CD4-positive, alpha-beta T cell treated with Interleukin-17A for 1 hour (primary cell): ENCODE results near the gene SLC10A3.

Experiments used
- DNase-seq: peaks from one replicate; pipeline ENCODE4 v3.0.0-alpha.2; 2020

SLC10A3 gene

DNA sequence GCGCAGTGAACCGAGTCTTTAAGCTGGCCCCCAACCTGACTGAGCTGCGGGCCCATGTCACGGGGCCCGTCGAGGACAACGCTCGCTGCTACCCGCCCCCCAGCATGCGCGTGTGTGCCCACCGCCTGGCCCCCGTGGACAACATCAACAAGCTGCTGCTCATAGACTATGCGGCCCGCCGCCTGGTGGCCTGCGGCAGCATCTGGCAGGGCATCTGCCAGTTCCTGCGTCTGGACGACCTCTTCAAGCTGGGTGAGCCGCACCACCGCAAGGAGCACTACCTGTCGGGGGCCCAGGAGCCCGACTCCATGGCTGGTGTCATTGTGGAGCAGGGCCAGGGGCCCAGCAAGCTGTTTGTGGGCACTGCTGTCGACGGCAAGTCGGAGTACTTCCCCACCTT, 30.1 kb downstream of the SLC10A3 start:
- no peak for DNase-seq

GRCh38 chrX:154459832-154460231, 30.6 kb downstream of the SLC10A3 start:
- no peak for DNase-seq

DNA sequence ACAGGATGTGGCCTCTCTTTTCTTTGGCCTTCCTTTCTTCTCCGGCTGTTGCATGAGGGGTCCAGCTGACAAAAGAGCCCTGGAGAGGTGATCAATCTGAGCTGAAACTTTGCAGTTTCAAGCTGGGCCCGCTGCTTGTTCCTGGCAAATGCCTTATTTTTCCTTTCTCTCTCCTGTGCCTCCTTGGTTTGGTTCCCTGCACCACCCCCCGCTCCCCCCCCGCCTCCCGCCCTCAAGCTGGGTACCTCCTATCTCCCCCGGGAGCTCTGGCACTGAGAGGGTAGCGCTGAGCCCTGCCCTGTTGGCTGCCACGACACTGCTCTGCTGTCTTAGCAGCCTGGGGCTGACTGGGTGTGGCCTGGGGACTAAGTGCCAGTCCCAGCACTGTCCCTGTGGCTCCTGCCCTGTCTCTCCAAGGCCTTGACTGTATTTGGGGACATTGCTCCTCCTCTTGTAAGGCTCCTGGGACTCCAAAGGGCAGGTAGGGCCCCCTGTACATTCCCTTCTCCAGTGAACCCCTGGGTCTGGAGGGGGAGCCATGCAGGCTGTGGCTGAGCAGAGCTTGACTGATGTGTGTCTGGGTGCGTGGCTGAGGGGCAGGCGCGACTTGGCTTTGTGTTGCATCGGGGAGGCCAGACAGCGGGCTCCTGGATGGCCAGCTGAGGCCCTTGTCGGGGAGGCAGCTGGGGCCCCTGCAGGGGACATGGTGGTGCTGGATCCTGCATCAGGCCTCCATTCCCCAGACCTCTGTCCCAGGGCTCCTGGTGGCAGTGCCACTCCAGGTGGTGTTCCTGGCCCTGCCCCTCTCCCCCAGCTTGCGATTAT, 31.3 kb downstream of the SLC10A3 start:
- DNase-seq = no peak

DNA sequence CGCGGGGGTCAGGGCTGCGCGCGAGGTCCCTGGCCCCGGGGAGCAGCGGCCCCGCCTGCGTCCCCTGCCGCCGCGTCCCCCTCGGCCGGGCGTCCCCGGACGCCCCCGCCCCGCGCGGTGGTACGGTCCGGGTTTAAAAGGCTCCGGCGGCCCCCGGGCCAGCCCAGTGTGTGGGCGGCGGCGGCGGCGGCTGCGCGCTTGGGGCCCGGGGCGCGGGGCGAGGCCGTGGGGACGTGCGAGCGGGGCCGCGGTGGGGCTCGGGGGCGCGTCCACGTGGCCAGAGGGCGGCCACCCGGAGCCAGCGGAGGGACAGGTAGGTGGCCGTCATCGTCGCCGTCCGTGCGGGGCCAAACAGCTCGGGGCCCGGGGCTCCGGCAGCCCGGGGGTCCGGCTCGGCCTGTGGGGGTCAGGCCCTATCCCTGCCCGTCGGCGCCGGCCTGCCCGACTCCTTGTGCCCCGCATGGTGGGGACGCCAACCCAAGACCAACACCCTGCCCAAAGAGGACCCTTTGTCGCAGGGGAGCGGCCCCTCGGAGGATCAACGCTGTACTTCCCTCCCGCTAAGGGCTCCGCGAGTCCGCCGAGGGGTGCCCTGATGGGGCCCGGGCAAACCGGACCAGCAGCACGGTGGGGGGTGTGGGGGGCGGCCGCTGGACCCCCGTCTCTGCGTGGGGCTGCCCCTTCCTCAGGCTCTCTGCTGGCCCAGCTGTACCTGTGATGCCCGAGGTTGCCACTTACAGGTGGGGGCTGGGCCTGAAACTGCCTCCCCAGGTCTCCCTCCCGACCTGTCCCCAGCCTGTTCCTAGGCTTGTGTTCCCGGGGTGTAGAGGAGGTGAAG, 32.1 kb downstream of the SLC10A3 start, which contains the start of gene PLXNA3:
PLXNA3 (plus strand) TSS at position 166 of the 838 bp plus-strand sequence. CDS start 1,903 bp downstream, outside the sequence.
- DNase-seq = peak; percentile 74

DNA sequence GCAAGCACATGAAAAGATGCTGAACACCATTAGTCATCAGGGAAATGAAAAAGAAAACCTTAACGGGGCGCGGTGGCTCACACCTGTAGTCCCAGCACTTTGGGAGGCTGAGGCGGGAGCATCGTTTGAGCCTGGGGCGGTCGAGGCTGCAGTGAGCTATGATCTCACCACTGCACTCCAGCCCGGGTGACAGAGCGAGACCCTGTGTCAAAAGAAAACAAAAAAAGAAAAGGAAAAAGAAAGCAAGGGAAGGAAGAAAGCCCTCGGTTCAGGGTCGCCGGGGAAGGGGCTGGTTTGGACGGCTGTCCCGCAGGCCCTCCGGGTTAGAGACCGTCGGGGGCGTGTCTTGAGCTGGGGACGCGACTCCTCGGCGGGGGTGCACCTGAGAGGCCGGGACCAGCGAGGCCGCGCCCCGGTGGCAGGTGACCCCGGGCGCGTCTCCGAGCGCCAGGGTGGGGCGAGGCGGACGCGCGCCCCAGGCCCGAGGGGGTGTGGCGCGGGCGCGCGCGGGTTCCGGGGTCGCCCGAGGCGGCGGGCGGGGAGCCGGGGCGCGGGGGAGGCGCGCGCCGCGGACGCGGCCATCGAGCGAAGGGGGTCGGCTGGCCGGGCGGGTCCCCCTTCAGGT, 32.8 kb downstream of the SLC10A3 start:
- DNase-seq = peak; percentile 72

GRCh38 chrX:154452823-154453222, 37.6 kb downstream of the SLC10A3 start:
- no peak for DNase-seq

GRCh38 chrX:154450312-154450711, 40.1 kb downstream of the SLC10A3 start:
- DNase-seq = no peak

DNA sequence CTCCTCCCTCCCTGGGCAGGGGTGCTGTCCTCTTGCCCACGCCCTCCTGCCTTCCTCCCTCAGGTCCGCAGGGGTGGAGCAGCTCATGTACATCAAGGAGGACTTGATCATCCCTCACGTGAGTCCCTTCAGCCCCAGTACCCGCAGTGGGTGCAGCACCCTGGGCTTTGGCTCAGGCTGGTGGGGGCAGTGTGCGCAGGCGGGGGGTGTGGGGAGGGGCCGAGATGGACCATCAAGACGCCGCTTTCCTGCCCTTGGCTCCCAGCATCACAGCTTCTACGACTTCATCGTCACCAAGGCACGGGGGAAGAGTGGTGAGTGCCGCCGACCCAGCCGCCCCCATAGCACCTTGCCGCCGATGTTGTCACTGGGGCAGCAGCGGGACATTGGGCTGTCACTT, 40.8 kb downstream of the SLC10A3 start:
- no peak for DNase-seq

DNA sequence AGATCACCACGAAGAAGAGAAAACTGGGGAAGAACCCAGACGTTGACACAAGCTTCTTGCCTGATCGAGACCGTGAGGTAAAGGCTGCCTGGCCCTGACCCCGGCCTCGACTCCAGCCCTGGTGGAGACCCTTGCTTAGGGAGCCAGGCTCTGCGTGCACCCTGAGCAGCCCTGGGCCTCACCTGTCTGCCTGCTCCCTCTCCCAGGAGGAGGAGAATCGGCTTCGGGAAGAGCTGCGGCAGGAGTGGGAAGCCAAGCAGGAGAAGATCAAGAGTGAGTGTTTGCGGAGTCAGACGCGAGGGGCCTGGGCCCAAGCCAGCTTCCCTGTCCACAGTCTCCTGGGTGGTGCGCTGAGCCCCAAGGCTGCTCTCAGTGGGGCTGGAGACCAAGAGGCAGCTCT, 41.9 kb downstream of the SLC10A3 start:
- no peak for DNase-seq

GRCh38 chrX:154446430-154446829, 44.0 kb downstream of the SLC10A3 start:
- no peak for DNase-seq

DNA sequence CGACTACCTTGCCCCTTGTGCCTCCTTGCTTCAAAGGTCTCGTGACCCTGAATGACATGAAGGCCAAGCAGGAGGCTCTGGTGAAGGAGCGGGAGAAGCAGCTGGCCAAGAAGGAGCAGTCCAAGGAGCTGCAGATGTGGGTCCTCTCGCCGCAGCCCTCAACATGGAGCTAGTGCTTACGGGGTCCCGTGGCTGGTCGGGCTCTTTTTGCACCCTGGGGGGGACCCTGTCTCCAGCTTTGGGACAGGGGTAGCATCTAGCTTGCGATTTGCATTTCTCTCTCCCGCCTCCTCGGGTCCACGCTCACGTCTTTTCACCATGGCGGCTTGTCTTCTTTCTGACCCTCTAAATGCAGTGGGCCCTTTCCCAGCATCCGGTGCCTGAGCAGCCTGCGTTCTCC, 44.7 kb downstream of the SLC10A3 start:
- DNase-seq = no peak

DNA sequence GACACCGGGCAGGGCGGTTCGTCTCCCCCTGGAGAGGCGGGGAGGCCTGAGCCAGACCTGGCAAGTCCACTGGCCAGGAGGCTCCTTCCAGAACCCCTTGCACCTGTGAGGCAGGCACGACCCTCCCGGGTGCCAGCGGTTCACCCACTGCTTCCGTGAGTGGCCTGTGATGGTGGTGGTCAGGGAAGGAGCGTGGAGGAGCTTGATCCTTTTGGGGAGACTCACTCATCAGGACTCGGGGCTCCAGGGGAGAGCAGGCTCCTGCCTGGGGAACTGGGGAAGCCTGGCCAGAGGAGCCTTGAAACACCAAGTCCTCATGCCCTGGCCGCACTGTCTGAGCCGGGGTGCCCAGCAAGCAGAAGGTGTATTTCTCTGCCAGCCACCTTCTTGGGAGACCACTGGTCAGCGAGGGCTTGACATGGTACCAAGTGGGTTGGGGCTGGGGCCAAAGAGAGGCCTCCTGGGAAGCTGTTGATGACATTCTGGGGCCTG, 45.6 kb downstream of the SLC10A3 start:
- DNase-seq = no peak

DNA sequence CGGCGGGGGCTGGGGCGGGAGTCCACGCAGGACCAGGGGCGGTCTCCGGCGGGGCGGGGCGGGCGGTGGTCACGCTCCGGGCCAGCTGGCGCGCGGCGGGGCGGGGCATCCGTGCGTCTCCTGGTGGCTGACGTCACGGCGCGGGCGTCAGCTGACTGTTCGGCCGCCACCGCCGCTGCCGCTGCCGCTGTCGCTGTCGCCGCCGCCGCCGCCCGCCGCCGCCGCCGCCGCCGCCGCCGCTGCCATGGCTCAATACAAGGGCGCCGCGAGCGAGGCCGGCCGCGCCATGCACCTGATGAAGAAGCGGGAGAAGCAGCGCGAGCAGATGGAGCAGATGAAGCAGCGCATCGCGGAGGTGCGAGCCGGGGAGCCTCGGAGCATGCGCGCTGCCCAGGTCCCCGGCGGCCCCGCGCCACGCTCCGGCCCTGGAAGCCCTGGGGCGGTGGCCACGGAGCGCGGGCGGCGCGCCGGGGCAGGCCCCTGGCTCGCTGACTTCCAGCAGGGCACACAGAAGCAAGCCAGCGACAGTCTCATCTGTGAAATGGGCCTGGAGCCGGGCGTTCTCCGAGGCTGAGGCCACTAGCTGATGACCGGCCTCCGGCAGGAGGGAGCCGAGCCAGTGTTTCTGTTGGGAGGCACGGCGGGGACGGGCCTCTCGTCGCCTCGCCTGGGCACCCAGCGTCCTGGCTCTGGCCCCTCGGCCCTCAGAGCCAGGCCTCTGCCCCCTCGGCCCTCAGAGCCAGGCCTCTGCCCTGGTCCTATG, 46.3 kb downstream of the SLC10A3 start, which contains the start of gene FAM50A:
FAM50A (plus strand) TSS at position 150 of the 763 bp plus-strand sequence; CDS start at position 245, 95 bp downstream.
- peak; percentile 72 for DNase-seq

GRCh38 chrX:154443479-154443910, 46.9 kb downstream of the SLC10A3 start:
- no peak for DNase-seq

- DNase-seq = no peak
Measured at GRCh38 chrX:154441984-154442707, 48.3 kb downstream of the SLC10A3 start.

GRCh38 chrX:154441564-154441963, 48.9 kb downstream of the SLC10A3 start:
- DNase-seq = peak; percentile 37

DNA sequence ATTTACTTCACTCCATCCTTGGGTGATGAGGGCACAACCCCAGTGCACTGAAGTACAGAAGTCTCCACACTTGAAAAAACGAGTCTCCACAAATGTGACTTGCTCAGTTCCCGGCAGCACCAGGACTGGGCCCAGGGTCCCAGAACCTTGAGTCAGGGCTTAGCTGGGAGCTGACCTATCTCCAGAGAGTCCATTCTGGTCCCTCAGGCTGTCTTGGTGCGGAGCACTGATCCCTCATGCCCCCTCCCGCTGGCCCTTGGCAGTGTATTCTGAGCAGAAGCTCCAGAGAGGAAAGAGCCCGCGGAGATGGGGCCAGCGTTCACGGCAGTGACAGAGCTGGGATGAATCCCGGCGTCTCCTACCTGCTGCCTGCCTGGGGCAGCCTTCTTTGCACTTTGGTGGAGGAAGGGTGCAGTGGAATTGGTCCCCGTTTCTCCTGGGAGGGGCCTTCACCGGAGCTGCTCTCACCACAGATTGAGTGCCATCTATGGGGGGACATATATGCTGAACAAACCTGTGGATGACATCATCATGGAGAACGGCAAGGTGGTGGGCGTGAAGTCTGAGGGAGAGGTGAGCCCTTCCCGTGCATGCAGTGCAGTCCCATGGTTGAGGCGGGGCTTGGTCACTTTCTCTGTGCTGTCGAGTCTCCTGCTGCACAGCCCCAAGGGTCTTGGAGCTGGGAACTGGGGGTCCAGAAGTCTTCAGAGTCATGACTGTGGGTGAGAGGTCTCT, 49.6 kb downstream of the SLC10A3 start:
- DNase-seq = no peak

DNA sequence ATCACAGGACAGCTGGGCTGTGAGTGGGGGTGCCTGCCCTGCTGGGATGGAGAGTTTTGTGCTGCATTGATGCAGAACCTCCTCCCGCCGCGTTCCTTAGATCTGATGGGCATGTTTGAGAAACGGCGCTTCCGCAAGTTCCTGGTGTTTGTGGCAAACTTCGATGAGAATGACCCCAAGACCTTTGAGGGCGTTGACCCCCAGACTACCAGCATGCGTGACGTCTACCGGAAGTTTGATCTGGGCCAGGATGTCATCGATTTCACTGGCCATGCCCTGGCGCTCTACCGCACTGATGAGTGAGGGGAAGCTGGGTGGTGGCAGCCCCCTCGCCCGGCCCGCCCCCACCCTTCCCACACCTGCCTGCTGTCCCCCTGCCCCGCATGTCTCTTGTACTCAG, 50.6 kb downstream of the SLC10A3 start:
- DNase-seq = no peak

- DNase-seq = no peak
Measured at GRCh38 chrX:154437971-154438893, 52.2 kb downstream of the SLC10A3 start.
